NCI-H128 (cell line): Measurements from ENCODE around the gene PCDHA13.
"Not testable (repeated sequence)": the region's sequence is repeated elsewhere in the genome, so short reads cannot be mapped to it uniquely, and the experiment has no call there.

Experiments
- DNase-seq: peaks from one replicate; lab custom pipeline; 2025; ENCODE audit not compliant: unreplicated experiment; lab: John Stamatoyannopoulos, UW

PCDHA13 gene

GRCh38 chr5:140881889-140882590, at the start of gene PCDHA13:
Gene PCDHA13 (plus strand): TSS chr5:140882124. CDS start chr5:140882269, 145 bp downstream.
- DNase-seq, result no peak

DNA sequence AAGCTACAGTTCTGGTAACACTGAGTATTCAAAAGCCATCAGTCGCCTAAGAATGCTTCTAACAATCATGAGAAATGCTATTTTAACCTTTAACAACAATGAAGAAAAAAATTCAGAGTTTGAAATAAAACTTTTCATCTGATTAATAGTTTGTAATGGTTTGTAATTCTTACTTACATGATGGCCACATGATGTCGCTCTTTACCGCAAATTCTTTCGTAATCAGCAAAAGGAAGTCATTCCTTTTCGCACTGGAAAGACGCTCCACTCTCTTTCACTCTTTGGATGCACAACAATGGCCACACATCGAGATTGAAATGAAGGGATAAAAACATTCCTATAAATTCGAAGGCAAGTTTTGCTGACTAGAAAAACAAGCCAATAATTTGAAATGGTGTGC, 47.9 kb upstream of the PCDHA13 start, which contains the start of gene PCDHA7:
PCDHA7 (plus strand) TSS at position 277 of the 400 bp plus-strand sequence; CDS start at position 392, 115 bp downstream.
- no peak for DNase-seq

GRCh38 chr5:140834439-140835008, 47.4 kb upstream of the PCDHA13 start:
- DNase-seq, result not testable (repeated sequence)

DNA sequence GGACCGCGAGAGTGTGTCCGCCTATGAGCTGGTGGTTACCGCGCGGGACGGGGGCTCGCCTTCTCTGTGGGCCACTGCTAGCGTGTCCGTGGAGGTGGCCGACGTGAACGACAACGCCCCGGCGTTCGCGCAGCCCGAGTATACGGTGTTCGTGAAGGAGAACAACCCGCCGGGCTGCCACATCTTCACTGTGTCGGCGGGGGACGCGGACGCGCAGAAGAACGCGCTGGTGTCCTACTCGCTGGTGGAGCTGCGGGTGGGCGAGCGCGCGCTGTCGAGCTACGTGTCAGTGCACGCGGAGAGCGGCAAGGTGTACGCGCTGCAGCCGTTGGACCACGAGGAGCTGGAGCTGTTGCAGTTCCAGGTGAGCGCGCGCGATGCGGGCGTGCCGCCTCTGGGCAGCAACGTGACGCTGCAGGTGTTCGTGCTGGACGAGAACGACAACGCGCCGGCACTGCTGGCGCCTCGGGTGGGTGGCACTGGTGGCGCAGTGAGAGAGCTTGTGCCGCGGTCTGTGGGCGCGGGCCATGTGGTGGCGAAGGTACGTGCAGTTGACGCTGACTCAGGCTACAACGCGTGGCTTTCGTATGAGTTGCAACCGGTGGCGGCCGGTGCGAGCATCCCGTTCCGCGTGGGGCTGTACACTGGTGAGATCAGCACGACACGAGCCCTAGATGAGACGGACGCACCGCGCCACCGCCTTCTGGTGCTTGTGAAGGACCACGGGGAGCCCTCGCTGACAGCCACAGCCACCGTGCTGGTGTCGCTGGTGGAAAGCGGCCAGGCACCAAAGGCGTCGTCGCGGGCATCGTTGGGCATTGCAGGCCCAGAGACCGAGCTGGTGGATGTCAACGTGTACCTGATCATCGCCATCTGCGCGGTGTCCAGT, 46.1 kb upstream of the PCDHA13 start:
- no peak for DNase-seq

DNA sequence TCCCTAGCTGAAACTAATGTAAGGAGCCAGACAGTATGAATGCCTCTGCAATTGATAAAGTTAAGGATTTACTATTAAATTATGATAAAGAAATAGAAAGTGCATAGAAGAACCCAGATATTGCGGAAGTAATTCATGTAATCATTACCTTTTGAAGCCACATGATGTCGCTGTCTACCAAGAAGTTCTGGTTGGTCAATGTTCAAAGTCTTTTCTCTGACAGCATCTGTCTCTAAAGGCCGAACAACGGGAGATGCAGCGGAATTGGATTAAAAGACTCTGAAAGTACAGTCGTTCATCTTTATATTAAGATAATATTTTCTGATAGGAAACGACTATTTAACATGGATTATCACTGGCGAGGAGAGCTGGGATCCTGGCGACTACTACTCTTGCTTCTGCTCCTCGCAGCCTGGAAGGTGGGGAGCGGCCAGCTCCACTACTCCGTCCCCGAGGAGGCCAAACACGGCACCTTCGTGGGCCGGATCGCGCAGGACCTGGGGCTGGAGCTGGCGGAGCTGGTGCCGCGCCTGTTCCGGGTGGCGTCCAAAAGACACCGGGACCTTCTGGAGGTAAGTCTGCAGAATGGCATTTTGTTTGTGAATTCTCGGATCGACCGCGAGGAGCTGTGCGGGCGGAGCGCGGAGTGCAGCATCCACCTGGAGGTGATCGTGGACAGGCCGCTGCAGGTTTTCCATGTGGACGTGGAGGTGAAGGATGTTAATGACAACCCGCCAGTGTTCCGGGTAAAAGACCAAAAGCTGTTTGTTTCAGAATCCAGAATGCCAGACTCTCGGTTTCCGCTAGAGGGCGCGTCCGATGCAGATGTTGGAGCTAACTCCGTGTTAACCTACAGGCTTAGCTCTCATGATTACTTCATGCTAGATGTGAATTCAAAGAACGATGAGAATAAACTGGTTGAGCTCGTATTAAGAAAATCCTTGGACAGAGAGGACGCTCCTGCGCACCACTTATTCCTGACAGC, 40.7 kb upstream of the PCDHA13 start, which contains the start of gene PCDHA8:
PCDHA8 (plus strand) TSS at position 210 of the 985 bp plus-strand sequence; CDS start at position 345, 135 bp downstream.
- DNase-seq, result no peak

DNA sequence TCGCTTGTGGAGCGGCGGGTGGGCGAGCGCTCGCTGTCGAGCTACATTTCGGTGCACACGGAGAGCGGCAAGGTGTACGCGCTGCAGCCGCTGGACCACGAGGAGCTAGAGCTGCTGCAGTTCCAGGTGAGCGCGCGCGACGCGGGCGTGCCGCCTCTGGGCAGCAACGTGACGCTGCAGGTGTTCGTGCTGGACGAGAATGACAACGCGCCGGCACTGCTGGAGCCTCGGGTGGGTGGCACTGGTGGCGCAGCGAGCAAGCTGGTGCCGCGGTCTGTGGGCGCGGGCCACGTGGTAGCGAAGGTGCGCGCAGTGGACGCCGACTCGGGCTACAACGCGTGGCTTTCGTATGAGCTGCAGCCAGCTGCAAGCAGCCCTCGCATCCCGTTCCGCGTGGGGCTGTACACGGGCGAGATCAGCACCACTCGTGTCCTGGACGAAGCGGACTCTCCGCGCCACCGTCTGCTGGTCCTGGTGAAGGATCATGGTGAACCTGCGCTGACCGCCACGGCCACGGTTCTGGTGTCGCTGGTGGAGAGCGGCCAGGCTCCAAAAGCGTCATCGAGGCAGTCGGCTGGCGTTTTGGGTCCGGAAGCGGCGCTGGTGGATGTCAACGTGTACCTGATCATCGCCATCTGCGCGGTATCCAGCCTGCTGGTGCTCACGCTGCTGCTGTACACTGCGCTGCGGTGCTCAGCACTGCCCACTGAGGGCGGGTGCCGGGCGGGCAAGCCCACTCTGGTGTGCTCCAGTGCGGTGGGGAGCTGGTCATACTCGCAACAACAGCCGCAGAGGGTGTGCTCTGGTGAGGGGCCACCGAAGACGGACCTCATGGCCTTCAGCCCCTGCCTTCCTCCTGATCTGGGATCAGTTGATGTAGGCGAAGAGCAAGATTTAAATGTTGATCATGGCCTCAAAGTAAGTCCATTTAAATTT, 38.9 kb upstream of the PCDHA13 start:
- DNase-seq, result no peak

GRCh38 chr5:140848139-140849102, 33.5 kb upstream of the PCDHA13 start, which contains the start of gene PCDHA9:
Gene PCDHA9 (plus strand): TSS chr5:140848382. CDS start chr5:140848496, 114 bp downstream.
- DNase-seq, result not testable (repeated sequence)

GRCh38 chr5:140849831-140850634, 31.9 kb upstream of the PCDHA13 start:
- not testable (repeated sequence) for DNase-seq

DNA sequence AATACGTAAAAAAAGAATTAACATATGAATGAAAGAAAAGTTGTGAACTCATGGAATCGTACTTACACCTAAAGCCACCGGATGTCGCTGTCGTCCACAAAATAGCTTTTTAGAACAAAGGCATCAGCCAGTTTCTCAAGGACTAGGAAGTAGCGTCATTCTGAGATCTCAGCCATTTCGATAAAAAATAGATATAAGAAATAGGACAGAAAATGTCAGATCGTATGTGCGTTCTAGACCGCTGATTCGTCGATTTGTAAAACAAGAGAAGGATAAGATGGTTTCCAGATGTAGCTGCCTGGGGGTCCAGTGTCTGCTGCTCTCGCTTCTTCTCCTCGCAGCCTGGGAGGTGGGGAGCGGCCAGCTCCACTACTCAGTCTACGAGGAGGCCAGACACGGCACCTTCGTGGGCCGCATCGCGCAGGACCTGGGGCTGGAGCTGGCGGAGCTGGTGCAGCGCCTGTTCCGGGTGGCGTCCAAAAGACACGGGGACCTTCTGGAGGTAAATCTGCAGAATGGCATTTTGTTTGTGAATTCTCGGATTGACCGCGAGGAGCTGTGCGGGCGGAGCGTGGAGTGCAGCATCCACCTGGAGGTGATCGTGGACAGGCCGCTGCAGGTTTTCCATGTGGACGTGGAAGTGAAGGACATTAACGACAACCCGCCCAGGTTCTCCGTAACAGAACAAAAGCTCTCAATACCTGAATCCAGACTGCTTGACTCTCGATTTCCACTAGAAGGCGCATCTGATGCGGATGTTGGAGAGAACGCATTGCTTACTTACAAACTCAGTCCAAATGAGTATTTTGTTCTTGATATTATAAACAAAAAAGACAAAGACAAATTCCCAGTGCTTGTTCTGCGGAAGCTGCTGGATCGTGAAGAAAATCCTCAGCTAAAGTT, 25.9 kb upstream of the PCDHA13 start, which contains the start of gene PCDHA10:
PCDHA10 (plus strand) TSS at position 126 of the 903 bp plus-strand sequence; CDS start at position 278, 152 bp downstream.
- DNase-seq, result no peak

- DNase-seq, result no peak
Observed at GRCh38 chr5:140857177-140857986, 24.5 kb upstream of the PCDHA13 start.

- DNase-seq, result no peak
Observed at GRCh38 chr5:140857987-140858240, 24.0 kb upstream of the PCDHA13 start.

DNA sequence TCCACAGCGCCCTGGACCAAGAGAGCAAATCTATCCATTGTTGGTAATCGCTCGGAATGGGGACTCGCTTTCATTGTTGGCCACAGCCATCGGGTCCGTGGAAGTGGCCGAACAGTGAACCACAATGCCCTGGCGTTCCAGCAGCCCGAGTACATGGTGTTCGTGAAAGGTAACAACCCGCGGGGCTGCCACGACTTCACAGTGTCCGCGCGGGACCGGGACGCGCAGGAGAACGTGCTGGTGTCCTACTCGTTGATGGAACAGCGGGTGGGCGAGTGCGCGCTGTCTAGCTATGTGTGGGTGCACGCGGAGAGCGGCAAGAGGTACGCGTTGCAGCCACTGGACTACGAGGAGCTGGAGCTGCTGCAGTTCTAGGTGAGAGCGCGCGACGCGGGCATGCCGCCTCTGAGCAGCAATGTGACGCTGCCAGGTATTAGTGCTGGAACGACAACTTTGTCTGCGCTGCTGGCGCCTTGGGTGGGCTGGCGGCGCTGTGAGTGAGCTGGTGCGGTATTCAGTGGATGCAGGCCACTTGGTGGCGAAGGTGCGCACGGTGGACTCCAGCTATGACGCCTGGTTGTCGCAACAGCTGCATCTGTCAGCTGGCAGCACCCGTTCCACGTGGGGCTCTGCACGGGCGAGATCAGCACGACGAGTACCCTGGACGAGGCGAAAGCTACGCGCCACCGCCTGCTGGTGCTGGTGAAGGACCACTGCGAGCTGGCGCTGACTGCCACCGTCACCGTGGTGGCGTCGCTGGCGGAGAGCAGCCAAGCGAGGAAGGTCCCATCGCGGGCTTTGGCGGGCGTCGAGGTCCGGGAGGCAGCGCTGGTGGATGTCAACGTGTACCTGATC, 19.3 kb upstream of the PCDHA13 start:
- no peak for DNase-seq

DNA sequence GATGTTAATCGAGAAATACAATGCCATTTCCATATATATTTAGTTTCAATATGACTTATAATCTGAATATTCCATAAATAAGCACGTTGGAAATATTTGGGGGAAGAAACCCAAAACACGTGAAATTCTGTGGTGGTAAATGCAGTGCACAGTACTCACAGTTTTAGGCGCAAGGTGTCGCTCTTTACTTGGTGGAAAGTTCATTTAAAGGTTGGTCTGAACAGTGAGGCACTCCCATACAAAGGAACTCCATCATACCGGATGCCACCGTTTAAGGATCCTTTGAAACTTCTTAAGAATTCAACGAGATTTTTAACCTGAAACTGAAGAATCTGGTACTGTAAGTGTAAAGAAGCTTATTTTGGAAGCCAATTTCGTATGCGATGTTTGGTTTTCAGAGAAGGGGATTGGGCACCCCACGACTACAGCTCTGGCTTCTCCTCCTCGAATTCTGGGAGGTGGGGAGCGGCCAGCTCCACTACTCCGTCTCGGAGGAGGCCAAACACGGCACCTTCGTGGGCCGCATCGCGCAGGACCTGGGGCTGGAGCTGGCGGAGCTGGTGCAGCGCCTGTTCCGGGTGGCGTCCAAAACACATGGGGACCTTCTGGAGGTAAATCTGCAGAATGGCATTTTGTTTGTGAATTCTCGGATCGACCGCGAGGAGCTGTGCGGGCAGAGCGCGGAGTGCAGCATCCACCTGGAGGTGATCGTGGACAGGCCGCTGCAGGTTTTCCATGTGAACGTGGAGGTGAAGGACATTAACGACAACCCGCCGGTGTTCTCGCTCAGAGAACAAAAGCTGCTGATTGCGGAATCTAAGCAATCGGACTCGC, 13.0 kb upstream of the PCDHA13 start, which contains the start of gene PCDHA11:
PCDHA11 (plus strand) TSS at position 237 of the 834 bp plus-strand sequence; CDS start at position 384, 147 bp downstream.
- no peak for DNase-seq

GRCh38 chr5:140869555-140869886, 12.4 kb upstream of the PCDHA13 start:
- DNase-seq, result no peak
